Nephron (organoid): ENCODE results near the gene DOCK2.
A peak's percentile ranks its signal among the peaks of the same experiment; 100 is the strongest.

Experiments
- H3K27ac Mint-ChIP-seq, 3 experiments: 2 replicates each; pipeline ENCODE4 v1.8.0; 2020; ENCODE audit warnings: mixed read lengths in 3 of 3, mild to moderate bottlenecking in 2 of 3, moderate library complexity in 1 of 3
- H3K27me3 Mint-ChIP-seq: 2 replicates; pipeline ENCODE4 v1.8.0; 2021; ENCODE audit warnings: low read depth, mild to moderate bottlenecking, moderate library complexity, mixed read lengths
- H3K36me3 Mint-ChIP-seq: 2 replicates; pipeline ENCODE4 v1.8.0; 2020; ENCODE audit warnings: low read depth, mixed read lengths
- H3K4me1 Mint-ChIP-seq: 2 replicates; pipeline ENCODE4 v1.8.0; 2020; ENCODE audit warnings: mixed read lengths
- H3K4me3 Mint-ChIP-seq, 3 experiments: 2 replicates each; pipeline ENCODE4 v1.8.0; 2020; ENCODE audit warnings: mild to moderate bottlenecking in 3 of 3, mixed read lengths in 3 of 3, moderate library complexity in 2 of 3
- H3K9me3 Mint-ChIP-seq: 2 replicates; pipeline ENCODE4 v1.8.0; 2020; ENCODE audit warnings: mixed read lengths
- TF ChIP-seq, protein P1 (sequence below), 3 experiments: fragments of 200-600 bp; sonication (generic); IDR thresholded peaks; one replicate each; pipeline ENCODE4 v1.5.0; 2021; ENCODE audit warnings: antibody characterized with exemption in 3 of 3; ENCODE audit not compliant: unreplicated experiment in 3 of 3

The DOCK2 gene

DNA sequence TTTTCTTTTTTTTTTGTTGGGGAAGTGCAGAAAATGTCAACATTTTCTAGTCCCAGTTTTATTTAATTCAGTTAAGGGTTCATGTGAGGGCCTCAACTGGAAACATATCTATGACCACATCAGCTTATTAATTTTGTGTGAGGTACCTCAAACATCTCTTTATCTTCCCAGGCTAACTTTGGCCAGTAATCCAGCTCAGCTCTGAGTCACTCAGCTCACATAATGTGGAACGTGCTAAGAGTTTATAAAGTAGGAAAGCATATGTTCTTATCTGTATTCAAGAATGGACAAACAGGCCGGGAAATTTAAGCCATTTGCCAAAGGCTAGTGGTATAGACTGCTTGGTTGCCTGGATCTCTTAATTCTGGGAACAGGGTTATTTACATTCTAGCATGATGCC, 224.9 kb downstream of the DOCK2 start:
- Mint-ChIP-seq H3K9me3 (peaks cover 6% of the 10 kb centered on the region), H3K4me1 (peaks cover 11% of the 10 kb centered on the region), H3K27me3 (peaks cover 31% of the 10 kb centered on the region), H3K4me3 (no peak overlapping the region), H3K27ac (no peak overlapping the region), H3K36me3 (no peaks in the 10 kb centered on the region)
- TF ChIP-seq, protein P1, sequence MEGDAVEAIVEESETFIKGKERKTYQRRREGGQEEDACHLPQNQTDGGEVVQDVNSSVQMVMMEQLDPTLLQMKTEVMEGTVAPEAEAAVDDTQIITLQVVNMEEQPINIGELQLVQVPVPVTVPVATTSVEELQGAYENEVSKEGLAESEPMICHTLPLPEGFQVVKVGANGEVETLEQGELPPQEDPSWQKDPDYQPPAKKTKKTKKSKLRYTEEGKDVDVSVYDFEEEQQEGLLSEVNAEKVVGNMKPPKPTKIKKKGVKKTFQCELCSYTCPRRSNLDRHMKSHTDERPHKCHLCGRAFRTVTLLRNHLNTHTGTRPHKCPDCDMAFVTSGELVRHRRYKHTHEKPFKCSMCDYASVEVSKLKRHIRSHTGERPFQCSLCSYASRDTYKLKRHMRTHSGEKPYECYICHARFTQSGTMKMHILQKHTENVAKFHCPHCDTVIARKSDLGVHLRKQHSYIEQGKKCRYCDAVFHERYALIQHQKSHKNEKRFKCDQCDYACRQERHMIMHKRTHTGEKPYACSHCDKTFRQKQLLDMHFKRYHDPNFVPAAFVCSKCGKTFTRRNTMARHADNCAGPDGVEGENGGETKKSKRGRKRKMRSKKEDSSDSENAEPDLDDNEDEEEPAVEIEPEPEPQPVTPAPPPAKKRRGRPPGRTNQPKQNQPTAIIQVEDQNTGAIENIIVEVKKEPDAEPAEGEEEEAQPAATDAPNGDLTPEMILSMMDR (IDR thresholded peaks at IDR 0.05; ENCODE audit: unreplicated experiment in 3 of 3) = no peak

DNA sequence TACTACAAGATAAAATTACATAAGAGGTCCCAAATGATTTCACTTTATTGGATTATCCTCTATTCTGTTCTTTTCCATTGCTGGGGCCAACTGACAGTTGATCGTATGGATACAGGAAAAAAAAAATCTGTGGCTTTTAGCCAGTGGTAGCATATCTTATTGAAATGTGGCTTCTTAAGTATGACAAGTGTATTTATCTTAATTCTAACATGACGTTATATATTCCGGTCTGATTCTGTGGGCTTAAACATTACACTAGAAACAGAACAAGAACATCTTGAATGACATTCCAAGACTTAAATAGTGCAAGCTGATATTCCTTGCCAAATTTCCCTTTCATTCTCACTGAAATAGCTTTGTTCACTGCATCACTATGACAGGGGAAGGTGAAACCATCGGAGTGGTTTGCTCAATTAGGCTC, 225.3 kb downstream of the DOCK2 start:
- H3K36me3 Mint-ChIP-seq = no peaks in the 10 kb centered on the region
- H3K4me1 Mint-ChIP-seq = peaks cover 11% of the 10 kb centered on the region
- TF ChIP-seq, protein P1 (IDR thresholded peaks at IDR 0.05; ENCODE audit: unreplicated experiment in 3 of 3) = no peak
- H3K27ac Mint-ChIP-seq = no peak overlapping the region
- H3K27me3 Mint-ChIP-seq = peaks cover 31% of the 10 kb centered on the region
- peaks cover 6% of the 10 kb centered on the region for H3K9me3 Mint-ChIP-seq
- no peak overlapping the region for H3K4me3 Mint-ChIP-seq

DNA sequence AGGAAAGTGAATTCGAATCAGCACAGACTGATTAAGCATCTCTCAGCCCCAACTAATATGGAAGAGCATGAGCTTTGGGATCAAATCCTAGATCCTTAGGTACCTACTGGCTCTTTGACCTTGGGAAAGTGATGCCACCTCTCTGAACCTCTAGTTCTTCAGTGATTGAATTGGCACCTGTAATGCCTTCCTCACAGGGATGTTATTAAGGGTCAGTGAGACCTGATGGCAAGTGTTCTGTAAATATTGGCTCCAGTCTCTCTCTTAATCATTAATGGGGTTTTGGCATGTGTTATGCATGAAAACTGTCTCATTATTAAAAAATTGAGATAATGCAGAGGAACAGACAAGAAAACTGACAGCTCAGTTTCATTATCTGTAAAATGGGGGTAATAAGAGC, 227.4 kb downstream of the DOCK2 start:
- Mint-ChIP-seq H3K36me3 (no peaks in the 10 kb centered on the region), H3K9me3 (no peaks in the 10 kb centered on the region), H3K4me1 (peaks cover 18% of the 10 kb centered on the region), H3K27me3 (peaks cover 17% of the 10 kb centered on the region), H3K27ac (no peak overlapping the region), H3K4me3 (no peak overlapping the region)
- TF ChIP-seq, protein P1 (IDR thresholded peaks at IDR 0.05; ENCODE audit: unreplicated experiment in 3 of 3) = no peak

DNA sequence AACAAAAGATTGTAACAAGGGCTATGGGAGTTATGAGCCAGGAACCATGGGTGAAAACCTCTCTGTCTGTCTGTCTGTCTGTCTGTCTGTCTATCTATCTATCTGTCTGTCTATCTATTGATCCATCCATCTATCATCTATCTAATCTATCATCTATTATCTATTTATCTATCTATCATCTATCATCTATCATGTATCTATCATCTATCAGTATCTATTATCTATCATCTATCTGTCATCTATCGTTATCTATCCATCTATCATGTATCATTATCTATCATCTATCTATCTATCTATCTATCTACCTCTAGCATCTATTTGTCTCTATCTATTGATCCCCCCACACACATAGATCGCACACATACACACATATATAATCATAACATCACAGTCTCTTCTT, 230.3 kb downstream of the DOCK2 start:
- Mint-ChIP-seq H3K9me3 (no peaks in the 10 kb centered on the region), H3K36me3 (no peaks in the 10 kb centered on the region), H3K4me1 (peaks cover 25% of the 10 kb centered on the region), H3K4me3 (no peak overlapping the region), H3K27me3 (peaks cover 8% of the 10 kb centered on the region), H3K27ac (no peak overlapping the region)
- TF ChIP-seq, protein P1 (IDR thresholded peaks at IDR 0.05; ENCODE audit: unreplicated experiment in 3 of 3) = no peak

DNA sequence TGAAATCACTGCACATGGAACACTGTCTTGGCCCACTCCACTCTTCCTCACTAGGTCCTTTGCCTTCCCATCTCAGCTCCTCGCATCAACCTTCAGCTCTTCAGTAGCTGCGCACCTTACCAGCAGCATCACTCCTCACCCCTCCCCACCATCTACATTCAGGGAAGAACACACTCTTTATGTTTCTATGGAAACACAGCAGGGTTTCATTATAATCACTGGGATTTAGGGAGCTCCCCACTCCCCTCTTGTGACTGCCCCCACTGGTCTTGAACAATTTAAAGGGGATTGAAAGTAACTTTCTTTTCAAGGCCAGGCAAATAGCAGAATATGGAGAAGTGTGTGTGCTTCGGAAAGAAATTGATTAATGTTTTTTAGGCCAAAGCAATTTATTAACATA, 232.0 kb downstream of the DOCK2 start:
- Mint-ChIP-seq H3K9me3 (no peaks in the 10 kb centered on the region), H3K4me1 (peaks cover 33% of the 10 kb centered on the region), H3K27ac (peak overlapping the region in 1 of 3 experiments; percentile 16), H3K36me3 (no peaks in the 10 kb centered on the region), H3K27me3 (peaks cover 16% of the 10 kb centered on the region), H3K4me3 (no peak overlapping the region)
- TF ChIP-seq, protein P1 (IDR thresholded peaks at IDR 0.05; ENCODE audit: unreplicated experiment in 3 of 3) = no peak

DNA sequence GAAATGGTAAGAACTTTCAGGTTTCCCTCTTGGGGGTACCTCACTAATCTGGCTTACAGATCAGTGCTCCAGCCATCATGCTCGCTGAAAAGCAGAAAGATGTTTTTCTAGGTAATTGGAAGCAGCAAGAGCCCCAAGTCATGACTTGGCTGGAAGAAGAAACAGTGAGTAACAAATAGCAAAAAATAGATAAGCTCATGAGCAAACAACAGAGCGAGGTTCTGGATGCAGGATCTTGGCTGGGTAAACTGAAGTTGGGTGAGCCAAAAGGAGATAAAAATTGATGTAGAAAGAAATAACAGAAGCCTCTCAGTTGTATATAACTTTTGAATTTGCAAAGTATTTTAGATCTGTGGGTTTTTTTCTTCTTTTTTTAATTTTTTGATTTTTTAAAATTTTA, 233.1 kb downstream of the DOCK2 start:
- TF ChIP-seq, protein P1 (IDR thresholded peaks at IDR 0.05; ENCODE audit: unreplicated experiment in 3 of 3) = no peak
- H3K4me3 Mint-ChIP-seq = no peak overlapping the region
- no peak overlapping the region for H3K27ac Mint-ChIP-seq
- H3K9me3 Mint-ChIP-seq = no peaks in the 10 kb centered on the region
- H3K27me3 Mint-ChIP-seq = peaks cover 16% of the 10 kb centered on the region
- no peaks in the 10 kb centered on the region for H3K36me3 Mint-ChIP-seq
- H3K4me1 Mint-ChIP-seq = peaks cover 38% of the 10 kb centered on the region
